Measurements from ENCODE around the gene ING4.
A peak's percentile ranks its signal among the peaks of the same experiment; 100 is the strongest.

The ING4 gene

DNA sequence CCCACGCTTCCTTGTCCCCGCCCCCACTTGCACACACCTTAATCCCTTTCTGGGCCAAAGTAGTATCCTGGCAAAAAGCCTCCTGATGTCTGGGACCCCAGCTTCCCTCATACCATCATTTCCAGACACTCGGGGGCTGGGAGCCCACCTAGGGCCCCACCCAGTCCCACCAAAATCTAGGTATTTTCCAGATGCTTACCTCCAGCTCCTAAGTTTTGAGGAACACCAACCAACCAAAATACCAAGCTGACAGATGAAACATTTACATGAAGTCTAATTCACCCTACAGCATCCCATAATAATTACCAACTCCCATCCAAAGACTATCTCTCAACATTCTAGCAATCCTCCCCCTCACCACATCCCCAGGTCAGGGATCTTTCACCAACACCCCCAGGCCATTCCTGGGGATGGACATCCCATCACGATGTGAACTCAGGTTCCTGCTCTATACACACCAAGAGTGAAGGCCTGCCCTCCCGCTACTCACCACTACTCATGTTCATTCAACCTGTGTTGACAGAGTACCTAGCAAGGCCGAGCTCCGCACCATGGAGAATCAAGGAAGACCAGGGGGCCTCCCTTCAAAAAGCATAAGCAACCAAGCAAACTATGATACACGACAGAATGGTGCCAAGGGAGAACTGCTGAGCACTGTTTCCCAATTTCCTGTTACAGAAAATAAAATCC lies 54.2 kb downstream of the ING4 start:
- H3K27ac ChIP-seq, result peak overlapping the region; percentile 93
- TF ChIP-seq, protein P1, sequence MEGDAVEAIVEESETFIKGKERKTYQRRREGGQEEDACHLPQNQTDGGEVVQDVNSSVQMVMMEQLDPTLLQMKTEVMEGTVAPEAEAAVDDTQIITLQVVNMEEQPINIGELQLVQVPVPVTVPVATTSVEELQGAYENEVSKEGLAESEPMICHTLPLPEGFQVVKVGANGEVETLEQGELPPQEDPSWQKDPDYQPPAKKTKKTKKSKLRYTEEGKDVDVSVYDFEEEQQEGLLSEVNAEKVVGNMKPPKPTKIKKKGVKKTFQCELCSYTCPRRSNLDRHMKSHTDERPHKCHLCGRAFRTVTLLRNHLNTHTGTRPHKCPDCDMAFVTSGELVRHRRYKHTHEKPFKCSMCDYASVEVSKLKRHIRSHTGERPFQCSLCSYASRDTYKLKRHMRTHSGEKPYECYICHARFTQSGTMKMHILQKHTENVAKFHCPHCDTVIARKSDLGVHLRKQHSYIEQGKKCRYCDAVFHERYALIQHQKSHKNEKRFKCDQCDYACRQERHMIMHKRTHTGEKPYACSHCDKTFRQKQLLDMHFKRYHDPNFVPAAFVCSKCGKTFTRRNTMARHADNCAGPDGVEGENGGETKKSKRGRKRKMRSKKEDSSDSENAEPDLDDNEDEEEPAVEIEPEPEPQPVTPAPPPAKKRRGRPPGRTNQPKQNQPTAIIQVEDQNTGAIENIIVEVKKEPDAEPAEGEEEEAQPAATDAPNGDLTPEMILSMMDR (conservative IDR thresholded peaks at IDR 0.05), result no peak

DNA sequence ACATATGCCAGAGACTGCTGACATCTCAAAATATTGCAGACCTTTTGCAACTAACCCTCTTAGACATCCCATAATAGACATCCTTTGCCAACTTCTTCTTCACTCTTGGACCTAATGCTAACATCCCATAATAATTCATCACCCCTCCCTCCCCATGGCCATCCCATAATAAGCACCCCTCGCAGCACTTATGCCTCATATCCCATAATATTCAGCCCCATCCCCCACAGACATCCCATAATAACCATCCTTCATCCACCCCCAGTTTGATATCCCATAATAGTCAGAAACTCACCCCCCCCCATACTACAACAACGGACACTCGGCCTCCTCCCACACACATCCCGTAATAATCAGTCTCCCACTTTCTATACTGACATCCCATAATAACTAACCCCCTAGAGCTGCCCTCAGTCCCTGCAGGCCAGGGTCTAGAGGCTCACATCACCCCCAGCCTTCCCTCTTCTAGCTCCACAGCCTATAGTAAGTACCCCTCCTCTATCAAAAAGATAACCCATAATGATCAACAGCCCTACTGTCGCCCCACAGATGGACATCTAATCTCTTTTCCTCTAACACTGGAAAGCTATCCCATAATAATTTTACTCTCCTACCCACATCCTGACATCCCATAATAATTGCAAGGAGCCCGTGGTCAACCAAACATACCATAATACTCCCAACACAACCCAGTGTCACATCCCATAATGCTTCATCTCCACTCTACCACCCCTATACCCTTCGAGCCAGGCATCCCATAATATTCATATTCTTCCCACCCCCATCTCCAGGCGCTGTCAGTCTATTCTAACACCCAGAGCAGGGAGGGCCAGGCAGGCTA lies 54.9 kb downstream of the ING4 start:
- TF ChIP-seq, protein P1 (conservative IDR thresholded peaks at IDR 0.05), result no peak
- peak overlapping the region; percentile 93 for H3K27ac ChIP-seq

DNA sequence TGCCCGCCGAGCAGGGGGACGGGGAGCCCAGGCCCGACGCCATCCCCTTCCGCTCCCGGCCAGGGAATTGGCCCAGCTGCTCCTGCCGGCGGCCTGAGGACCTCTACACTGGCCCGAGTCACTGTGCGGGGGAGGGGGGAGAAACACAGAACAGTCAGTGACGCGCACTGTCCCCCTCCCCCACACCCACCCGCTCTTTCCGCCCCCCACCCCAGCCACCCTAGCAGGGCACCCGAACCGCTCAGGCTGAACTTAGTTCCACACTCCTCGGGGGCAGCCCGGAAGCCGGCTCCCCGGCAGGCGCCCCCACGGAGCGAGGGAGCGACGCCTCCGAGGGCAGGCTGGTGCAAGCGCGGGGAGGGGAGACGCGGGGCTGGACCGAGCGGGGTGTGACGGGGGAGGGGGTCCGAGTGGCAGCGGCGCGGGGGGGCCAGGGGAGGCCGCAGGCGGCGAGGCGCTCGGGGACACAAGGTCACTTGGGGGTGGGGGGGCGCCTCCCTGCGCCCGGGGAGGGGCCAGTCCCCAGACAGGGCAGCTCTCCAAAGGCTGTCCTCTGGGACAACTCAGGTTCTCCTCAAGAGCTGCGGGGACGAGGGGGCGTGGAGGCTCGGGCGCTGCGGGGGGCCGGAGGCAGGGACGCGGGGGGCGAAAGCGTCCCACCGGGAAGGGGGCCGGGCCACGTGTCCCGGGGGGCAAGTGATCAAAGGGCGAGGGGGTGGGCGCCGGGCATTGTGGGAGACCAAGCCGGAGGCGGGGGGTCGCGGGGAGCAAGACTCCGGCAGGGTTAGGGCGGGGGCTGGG lies 56.4 kb downstream of the ING4 start:
- TF ChIP-seq, protein P1 (conservative IDR thresholded peaks at IDR 0.05), result no peak
- H3K27ac ChIP-seq, result peak overlapping the region; percentile 93

DNA sequence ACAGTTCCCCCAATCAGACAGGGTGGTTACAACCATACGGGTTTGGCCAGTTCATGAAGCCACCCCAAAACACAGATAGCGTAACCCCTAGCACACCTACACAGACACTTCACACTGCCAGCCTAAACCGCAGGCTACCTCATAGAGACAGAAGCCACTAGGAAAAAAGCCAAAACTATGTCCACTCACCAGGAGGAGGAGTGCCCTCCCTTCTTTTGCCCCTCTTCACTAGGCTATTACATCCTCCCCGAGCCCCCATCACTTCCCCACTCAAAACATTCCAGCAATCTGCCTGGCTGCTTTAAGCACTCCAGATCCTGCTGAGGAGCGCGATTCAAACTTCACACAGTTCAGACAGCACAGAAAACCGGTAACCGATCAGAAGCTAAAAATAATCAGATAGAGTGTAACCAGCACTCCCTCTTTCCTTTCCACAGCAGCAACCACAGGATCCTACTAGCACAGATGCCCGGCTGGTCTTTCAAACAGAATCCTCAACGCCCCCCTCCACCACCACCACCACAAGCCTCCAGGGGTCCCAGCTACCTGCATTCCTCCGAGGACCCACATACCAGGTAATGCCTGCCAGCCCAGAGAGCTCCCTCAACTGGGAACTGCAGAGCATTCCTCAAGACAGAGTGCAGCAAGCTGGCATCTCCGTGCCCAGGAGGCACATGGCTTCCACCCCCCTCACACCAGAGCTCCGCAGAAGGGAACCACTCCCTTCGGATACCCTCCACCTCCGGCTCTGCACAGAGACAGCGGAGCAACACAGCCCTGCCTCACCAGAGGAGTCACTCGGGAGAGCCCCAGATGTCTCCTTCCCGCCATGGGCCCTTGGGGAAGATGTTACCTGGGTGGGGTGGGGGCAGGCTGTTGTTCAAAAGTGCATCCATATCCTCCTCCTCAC lies 57.2 kb downstream of the ING4 start:
- TF ChIP-seq, protein P1 (conservative IDR thresholded peaks at IDR 0.05), result no peak
- H3K27ac ChIP-seq, result peak overlapping the region; percentile 93

DNA sequence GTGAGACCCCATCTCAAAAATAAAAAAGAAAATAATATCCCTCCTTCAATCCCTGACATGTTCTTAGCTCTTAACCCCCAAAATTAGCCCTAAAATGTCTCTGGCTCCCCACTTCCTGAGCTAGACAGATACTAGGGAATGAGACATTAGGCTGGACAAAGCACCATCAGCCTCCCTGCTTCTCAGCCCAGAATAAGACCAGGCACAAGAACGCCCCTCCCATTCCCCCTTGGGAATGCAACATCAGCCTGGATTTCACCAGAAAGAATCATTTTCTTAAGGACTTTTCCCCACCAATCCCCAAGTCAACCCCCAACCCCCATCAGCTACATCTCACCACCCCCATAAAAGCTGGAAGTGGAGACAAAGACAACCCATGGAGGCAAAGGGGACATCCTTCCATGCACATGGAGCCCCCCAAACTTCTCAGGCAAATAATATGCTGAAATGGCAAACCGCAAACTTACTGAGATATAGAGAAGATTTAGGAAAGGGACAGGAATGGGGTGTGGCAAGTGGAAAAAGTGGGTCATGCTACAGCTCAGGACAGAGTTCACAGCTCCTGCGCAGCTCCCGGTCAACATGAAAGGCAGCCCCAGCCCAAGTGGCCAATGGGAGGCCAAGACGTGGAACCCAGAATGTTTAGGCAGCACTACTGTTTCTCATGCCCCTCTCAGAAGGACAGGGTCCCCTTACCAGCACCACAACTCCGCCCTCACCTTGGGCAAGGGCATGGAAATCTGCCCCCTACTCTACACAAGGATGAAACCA lies 58.5 kb downstream of the ING4 start:
- TF ChIP-seq, protein P1 (conservative IDR thresholded peaks at IDR 0.05), result no peak
- peak overlapping the region; percentile 93; the same call in 1 of the 2 replicates for H3K27ac ChIP-seq

DNA sequence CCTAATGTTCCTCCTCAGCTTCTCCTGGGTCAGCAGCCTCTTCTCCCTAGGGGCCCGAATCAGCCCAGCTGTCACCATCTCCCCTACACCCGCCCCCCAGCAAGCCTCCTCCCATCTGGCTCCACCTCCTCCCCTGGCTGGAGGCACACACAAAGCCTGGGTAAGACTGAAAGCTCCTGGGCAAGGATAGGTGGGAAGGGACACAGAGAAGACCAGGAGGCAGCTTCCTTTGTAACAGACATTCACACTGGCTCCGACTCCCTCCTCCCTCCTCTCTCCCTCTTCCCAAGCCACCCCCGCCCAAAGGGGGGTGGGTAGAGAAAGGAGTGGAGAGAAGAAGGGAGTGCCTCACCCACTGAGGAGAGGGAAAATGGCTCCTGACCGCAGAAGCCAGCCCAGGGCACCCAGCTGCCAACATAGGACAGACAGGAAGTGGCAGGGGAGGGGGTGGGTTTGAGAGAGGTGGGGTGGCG lies 59.8 kb downstream of the ING4 start:
- peak overlapping the region; percentile 93; the same call in 1 of the 2 replicates for H3K27ac ChIP-seq
- TF ChIP-seq, protein P1 (conservative IDR thresholded peaks at IDR 0.05), result no peak
